ENCODE results near the gene ANAPC1. TPM values are rescaled to one million over a fixed set of nuclear protein-coding genes. Genes with fewer than 3 reads are reported as not detected.

Gene ANAPC1
- total and polyA plus RNA-seq, 9 of the 15 experiments (the other 6 are each of a cell fraction or from before 2014, with no cell fraction given), result 14.0 to 126 (median 78.2) TPM

GRCh38 chr2:111917106-111917505, 33.1 kb upstream of the ANAPC1 start (continued):
- TF ChIP-seq ZBTB26 (CRISPR knock-in tag; IDR thresholded peaks at IDR 0.05), result no peak

- CTCF ChIA-PET (ENCODE audit: low intra/inter-chr PET ratio), result no interaction called here
- FAIRE-seq, result no peak
- Histone ChIP-seq H4K20me1 (replicated peaks; ENCODE audit: control insufficient read depth, insufficient read depth, low read length) (no peaks in the 10 kb centered on the region), H2AFZ (ENCODE audit: low read depth, low read length) (no peak overlapping the region), H3K9ac (ENCODE audit: insufficient read depth in 1 of 2, low read depth in 2 of 2, low read length in 2 of 2) (no peak overlapping the region), H3K9me1 (ENCODE audit: control insufficient read depth, insufficient read depth, low read length) (no peaks in the 10 kb centered on the region), H3K4me3 (no peak overlapping the region), H3K9me3 (replicated peaks; ENCODE audit: control insufficient read depth, insufficient read depth, low read depth, low read length) (no peaks in the 10 kb centered on the region), H3K79me2 (ENCODE audit: control insufficient read depth, insufficient read depth, low read length) (no peaks in the 10 kb centered on the region), H3K4me2 (ENCODE audit: insufficient read depth, low read length) (no peak overlapping the region), H3K27me3 (ENCODE audit: control insufficient read depth in 2 of 2, insufficient read depth in 2 of 2, low read length in 2 of 2) (no peaks in the 10 kb centered on the region), H3K27ac (ENCODE audit: extremely low read depth, low read depth, low read length) (no peak overlapping the region), H3K4me1 (replicated peaks in 1 of 2; ENCODE audit: control insufficient read depth in 2 of 2, insufficient read depth in 2 of 2, low read length in 2 of 2) (no peaks in the 10 kb centered on the region; a peak in 2 of 5 replicates), H3K36me3 (ENCODE audit: control insufficient read depth, insufficient read depth, low read length) (no peaks in the 10 kb centered on the region)
- WGBS (ENCODE audit: insufficient coverage, low coverage, missing lambda C conversion rate), result 12% methylated on average over 2 of the region's 2 CpGs
- DNase-seq (ENCODE audit: extremely low read depth in 1 of 4, low spot score in 3 of 4), result no peak
- TF ChIP-seq CEBPG (CRISPR knock-in tag; IDR thresholded peaks at IDR 0.05) (no peak), CEBPG (tag; conservative IDR thresholded peaks at IDR 0.05 in 1 of 2, IDR thresholded peaks at IDR 0.05 in 1 of 2) (peak; percentile 55 to 66; a peak in 3 of 4 replicates), TRIM24 (IDR thresholded peaks at IDR 0.05) (peak in 1 of 2 experiments; percentile 18; a peak in 1 of 4 replicates), CEBPB (tag; IDR thresholded peaks at IDR 0.05) (peak; percentile 91), ATF4 (CRISPR knock-in tag; IDR thresholded peaks at IDR 0.05) (no peak), JUN (IDR thresholded peaks at IDR 0.05; ENCODE audit: borderline replicate concordance, low read depth, low read length) (no peak), JUN (CRISPR knock-in tag; IDR thresholded peaks at IDR 0.05; ENCODE audit: borderline replicate concordance) (no peak), ATF3 (IDR thresholded peaks at IDR 0.05) (peak; percentile 56; the same call in 1 of the 2 replicates), ATF3 (CRISPR knock-in tag; conservative IDR thresholded peaks at IDR 0.05) (no peak)
- in situ Hi-C loops (cut with MboI), result no loop called here
- peak; percentile 61 for ATAC-seq
- intact Hi-C loops (cut with micrococcal nuclease), result no loop called here
- BruUV-seq (replicated peaks), result no TSS peak
- POLR2A ChIA-PET, result no interaction called here
These were observed 28.6 kb upstream of the ANAPC1 start for GRCh38 chr2:111912547-111912946.

Measured in K562 (cell line).